NK-92 (cell line): Measurements from ENCODE around the gene C12orf50.
A peak's percentile ranks its signal among the peaks of the same experiment; 100 is the strongest.
"Not testable (repeated sequence)": the region's sequence is repeated elsewhere in the genome, so short reads cannot be mapped to it uniquely, and the experiment has no call there.

Experiments
- DNase-seq: peaks from one replicate; lab custom pipeline; 2025; ENCODE audit not compliant: unreplicated experiment; lab: John Stamatoyannopoulos, UW

C12orf50 gene, protein sequence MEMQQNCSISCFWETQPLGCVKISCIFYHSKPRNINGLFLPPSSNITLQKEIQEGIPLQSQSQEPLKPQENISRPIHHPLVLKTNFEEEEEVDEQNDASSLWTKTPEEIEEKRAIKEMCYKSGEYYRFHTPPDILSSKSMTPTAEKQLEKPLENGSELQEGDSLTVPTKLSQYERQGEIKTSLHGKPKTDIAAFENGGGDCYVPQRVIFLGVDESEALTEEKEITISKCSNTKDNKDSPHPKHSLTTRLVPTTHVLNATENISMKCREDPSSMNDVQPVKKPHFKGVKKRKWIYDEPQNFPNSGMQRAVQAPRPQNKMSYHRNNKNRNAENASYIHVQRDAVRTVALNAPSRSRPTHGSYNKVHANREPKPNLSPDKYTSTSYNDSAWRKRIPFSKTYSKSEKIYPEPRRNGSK

GRCh38 chr12:88029093-88029665 is at the start of gene C12orf50:
C12orf50 (minus strand) TSS chr12:88029401; CDS start chr12:88026962, 2,439 bp downstream.
- no peak for DNase-seq

DNA sequence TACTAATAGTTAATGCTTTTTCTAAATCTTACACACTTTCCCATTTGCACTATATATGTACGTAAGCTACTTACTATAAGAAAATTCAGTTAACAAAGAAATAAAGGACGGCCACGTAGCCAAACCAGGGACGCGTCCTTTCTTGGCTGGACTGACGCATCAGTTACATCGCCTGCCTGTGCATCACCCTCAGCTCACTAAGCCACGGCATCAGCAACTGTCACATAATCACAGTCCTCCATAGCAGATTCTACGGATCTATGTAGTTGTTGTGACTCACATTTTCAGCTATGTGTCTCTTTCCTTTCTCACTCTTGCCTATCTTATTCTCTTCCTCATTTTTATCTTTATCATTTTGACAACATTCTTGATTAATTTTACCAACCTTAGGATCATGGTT is 38.1 kb upstream of the C12orf50 start:
- no peak for DNase-seq

- DNase-seq: no peak
Measured at GRCh38 chr12:88063375-88063774, 34.2 kb upstream of the C12orf50 start.

GRCh38 chr12:88062474-88062873 is 33.3 kb upstream of the C12orf50 start:
- no peak for DNase-seq

DNA sequence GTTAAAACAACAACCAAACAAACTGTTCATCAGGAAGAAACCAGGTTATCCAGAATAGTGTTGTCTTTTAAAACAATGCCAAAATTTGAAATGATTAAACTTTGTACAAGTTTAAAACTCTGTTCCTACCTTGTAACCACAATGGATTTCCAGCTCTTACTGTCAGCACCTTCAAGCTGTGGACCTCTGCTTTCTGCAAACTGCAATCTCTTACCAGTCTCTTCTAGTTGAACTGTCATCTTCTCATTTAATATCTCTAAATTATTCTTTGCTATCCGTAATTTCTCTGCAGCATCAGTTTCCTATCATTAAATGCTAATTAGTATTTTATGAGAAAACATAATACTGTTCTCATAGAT is 29.5 kb upstream of the C12orf50 start:
- DNase-seq: no peak

GRCh38 chr12:88057994-88058718 is 29.0 kb upstream of the C12orf50 start:
- DNase-seq: no peak

DNA sequence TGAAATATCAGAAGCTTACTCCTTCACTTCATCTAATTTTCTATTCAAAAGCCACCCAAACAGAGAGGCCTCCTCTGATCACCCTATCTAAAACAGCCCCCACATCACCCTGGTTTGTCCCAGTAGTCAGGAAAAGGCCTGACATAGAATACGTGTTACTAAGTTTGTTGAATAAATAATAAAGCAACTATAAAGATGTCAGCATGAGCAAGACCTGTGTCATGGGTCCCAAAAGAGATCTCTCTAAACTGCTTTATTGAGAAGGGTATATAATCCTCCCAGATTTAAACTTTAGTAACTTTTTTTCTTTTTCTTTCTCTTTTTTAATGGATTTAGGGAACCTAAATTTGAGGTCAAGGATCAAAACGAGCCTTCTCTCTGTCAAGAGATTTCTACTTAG is 27.4 kb upstream of the C12orf50 start:
- no peak for DNase-seq

DNA sequence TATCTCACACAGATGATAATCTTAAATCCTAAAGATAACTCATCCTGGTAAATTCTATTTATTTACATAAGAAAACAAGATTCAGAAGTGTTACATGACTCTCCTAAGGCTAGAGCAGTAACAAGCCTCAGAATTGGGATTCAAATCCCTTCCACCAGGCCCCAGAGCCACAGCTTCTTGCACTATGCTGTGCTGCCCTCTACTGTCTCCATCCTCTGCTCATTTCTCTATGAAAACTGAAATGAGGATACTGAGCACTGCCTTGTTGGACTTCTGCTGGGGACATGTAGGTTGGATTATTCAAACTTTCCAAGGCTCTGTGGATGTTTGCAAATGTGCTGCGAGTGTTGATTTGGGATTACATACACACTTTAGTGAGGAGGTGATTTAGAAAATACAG is 23.5 kb upstream of the C12orf50 start:
- DNase-seq: no peak

DNA sequence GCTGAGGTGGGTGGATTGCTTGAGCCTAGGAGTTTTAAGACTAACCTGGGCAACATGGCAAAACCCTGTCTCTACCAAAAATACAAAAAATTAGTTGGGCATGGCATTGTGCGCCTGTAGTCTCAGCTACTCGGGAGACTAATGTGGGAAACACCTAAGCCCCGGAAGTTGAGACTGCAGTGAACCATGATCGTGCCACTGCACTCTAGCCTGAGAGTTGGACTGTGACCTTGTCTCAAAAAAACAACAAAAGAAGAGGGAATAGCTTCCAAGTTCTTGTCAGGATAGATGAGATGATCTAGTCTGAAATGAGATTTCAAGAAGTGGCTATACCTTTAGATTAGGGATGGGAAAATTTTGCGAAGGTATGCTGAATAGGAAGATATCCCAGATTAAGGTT is 14.8 kb upstream of the C12orf50 start:
- no peak for DNase-seq

GRCh38 chr12:88037770-88038169 is 8.6 kb upstream of the C12orf50 start:
- DNase-seq: no peak

DNA sequence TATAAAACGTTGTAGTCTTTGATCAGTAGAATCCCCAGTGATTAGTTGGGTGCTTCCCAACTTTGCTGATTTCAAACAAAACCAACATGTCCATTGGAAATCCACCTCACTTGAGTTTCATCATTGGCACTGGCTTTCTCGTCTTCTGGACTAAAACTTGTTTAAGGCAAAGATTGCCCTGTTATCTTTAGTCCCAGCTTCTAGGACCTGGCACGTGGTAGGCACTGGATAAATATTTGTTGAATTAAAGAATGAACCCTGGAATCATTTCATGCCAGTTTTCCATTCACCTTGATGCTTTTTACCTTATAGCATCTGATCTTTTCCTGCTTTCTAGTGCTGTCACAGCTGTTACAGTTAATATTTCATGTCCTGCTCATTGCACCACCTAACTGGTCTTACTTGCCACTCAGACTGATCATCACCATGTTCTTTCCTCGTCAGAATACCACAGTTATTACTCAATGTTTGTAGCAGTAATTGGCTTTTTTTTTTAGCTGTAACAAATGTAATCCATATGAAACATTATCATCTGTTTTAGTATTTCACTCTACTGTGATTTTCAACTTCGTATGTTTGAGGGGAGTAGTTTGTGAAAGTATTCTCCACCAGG is 7.3 kb upstream of the C12orf50 start:
- no peak for DNase-seq

- no peak for DNase-seq
Measured at GRCh38 chr12:88035907-88036289, 6.7 kb upstream of the C12orf50 start.

GRCh38 chr12:88035271-88035906 is 6.2 kb upstream of the C12orf50 start:
- peak; percentile 9 for DNase-seq

DNA sequence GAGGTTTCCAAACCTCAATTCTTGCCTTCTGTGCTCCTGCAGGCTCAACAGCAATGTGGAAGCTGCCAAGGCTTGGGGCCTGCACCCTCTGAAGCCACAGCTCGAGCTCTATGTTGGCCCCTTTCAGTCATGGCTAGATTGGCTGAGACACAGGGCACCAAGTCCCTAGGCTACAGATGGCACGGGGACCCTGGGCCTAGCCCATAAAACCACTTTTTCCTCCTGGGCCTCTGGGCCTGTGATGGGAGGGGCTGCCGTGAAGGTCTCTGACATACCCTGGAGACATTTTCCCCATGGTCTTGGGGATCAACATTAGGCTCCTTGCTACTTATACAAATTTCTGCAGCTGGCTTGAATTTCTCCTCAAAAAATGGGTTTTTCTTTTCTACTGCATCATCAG is 2.0 kb upstream of the C12orf50 start:
- not testable (repeated sequence) for DNase-seq

DNA sequence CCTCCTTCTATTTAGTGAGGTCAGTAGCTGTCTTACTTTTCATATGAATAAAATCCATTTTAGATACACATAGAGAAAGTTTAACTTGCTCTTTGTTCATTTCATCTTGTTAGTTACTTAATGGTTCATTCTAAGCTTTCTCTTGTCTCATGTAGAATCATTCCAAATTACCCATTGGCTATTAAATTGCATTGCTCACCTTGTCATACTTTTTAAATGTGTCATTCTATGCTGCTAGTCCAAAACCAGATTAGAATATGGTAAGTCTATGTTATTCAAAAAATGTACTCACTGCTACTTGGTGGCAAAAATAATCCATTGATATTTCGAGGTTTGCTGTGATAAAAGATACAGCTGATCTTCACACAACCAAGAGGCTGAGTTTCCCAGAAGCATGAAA is 3.0 kb downstream of the C12orf50 start:
- no peak for DNase-seq

- no peak for DNase-seq
Measured at GRCh38 chr12:88017964-88018363, 11.2 kb downstream of the C12orf50 start.

DNA sequence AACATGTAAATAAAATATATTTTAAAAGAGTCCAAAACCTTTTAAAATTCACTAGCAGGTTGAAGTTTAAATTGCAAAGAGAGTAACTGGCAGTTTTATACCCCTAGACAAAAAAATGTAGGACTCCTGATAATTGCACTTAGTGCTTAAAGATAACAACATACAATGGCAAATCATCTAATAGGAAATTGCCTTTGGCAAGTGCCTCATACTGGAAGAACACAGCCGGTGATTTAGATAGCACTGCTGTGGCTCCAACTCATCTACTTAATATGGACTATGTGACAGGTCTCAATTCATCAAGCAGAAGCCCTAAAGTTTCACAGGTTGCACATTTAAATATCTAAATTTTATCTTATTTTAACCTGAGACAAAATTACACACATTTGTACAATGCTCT is 13.4 kb downstream of the C12orf50 start:
- DNase-seq: no peak

GRCh38 chr12:88011755-88012154 is 17.4 kb downstream of the C12orf50 start:
- DNase-seq: no peak

- no peak for DNase-seq
Measured at GRCh38 chr12:88006351-88006750, 22.9 kb downstream of the C12orf50 start.

DNA sequence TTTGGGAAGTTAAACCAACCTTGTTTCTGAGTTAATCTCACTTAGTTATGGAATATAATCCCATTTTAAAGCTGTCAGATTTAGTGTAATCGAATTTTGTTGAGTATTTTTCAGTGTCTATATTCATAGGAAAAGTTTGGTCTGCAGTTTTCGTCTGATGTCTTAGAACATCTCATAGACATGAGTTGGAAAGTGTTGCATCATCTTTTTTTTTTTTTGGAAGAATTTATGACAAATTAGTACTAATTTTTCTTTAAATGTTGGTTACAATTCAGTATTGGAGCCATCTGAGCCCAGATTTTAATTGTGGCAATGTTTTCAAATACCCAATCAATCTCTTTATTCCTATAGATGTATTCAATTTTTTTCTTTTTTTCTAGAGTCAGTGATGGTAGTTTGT is 27.9 kb downstream of the C12orf50 start:
- DNase-seq: no peak

DNA sequence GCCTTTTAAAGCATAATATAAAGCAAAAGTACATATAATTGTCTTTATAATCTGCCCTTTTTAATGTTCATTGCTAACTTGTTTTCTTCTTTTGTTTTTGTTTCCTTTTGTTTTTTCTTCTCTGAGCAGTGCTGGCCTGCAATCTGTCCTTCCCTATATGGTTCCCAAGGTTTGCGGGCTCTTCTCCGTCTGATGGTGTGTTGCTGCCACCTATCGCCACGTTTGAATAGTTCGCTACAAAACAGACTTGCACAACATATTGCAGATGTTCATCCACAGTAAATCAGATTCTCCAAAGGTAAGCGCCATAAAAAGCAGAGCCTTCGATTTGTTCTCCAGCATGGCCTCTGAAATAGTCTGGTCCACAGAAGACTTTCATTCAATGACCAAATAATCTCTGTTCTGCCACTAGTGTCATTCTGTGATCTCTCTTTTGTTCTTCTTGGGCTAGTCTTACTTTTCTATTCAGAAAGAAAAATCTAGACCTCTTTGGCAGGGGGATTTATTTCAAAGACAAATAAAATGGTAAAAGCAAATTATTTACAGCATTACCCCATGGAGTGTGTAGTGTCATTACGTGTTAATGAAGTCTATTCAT is 33.5 kb downstream of the C12orf50 start:
- DNase-seq: no peak
